SK-N-MC (cell line): ENCODE measurements around the gene CDK16.
A peak's percentile ranks its signal among the peaks of the same experiment; 100 is the strongest.

Experiments
- DNase-seq: peaks from one replicate; pipeline ENCODE4 v3.0.0-alpha.2; 2011; ENCODE audit warnings: low read depth, low spot score
- H3K27ac ChIP-seq: fragments of 200-600 bp; sonication (generic); 2 replicates; pipeline ENCODE4 v1.5.1; 2016; ENCODE audit warnings: mixed run types
- H3K36me3 ChIP-seq: fragments of 200-600 bp; sonication (generic); 2 replicates; pipeline ENCODE4 v1.6.1; 2017; ENCODE audit warnings: antibody characterized with exemption, low read length, mixed read lengths; ENCODE audit not compliant: insufficient read depth
- H3K4me3 ChIP-seq: fragments of 200-600 bp; sonication (generic); 2 replicates; pipeline ENCODE4 v1.5.1; 2016
- H3K9ac ChIP-seq: fragments of 200-600 bp; sonication (generic); 2 replicates; pipeline ENCODE4 v1.8.0; 2017; ENCODE audit warnings: mixed run types, mixed read lengths; ENCODE audit not compliant: insufficient read length
- H3K9me3 ChIP-seq: fragments of 200-600 bp; sonication (generic); 2 replicates; pipeline ENCODE4 v1.6.1; 2017; ENCODE audit warnings: low read depth, mild to moderate bottlenecking, antibody characterized with exemption, low read length, moderate library complexity, mixed read lengths
- EZH2 ChIP-seq: fragments of 200-600 bp; sonication (generic); IDR thresholded peaks from one replicate; pipeline ENCODE4 v1.6.1; 2017; ENCODE audit warnings: antibody characterized with exemption
- FOXP2 ChIP-seq: optimal IDR thresholded peaks from 2 replicates; pipeline ENCODE3; 2011; ENCODE audit warnings: mild to moderate bottlenecking, moderate library complexity; ENCODE audit not compliant: insufficient read depth; ENCODE audit errors: extremely low read length, control extremely low read depth
- POLR2AphosphoS5 ChIP-seq: IDR thresholded peaks from 2 replicates; pipeline ENCODE4 v1.6.1; 2012; ENCODE audit warnings: mild to moderate bottlenecking, low read depth, low read length, borderline replicate concordance

Gene CDK16

DNA sequence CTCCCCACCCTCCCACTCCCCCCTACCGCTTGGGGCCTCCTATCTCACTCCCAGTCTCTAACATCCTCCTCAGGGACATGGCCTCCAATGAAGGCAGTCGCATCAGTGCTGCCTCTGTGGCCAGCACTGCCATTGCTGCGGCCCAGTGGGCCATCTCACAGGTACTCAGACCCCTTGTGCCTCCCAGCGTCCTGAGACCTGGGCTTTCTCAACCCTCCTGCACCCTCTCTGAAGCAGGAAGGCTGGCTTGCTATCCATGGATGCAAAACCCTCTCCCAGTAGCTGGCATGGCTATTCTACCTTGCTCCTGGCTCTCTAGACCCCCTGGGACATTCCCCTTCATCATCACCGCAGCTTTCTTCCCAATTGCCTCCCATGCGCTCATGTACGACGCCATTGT, 38.1 kb upstream of the CDK16 start:
- Histone ChIP-seq H3K9ac (no peak overlapping the region), H3K9me3 (no peaks in the 10 kb centered on the region), H3K27ac (no peak overlapping the region), H3K4me3 (no peak overlapping the region), H3K36me3 (peaks cover 42% of the 10 kb centered on the region; the same call in 1 of the 2 replicates)
- no peak for DNase-seq
- TF ChIP-seq EZH2 (no peak), POLR2AphosphoS5 (no peak), FOXP2 (no peak)

DNA sequence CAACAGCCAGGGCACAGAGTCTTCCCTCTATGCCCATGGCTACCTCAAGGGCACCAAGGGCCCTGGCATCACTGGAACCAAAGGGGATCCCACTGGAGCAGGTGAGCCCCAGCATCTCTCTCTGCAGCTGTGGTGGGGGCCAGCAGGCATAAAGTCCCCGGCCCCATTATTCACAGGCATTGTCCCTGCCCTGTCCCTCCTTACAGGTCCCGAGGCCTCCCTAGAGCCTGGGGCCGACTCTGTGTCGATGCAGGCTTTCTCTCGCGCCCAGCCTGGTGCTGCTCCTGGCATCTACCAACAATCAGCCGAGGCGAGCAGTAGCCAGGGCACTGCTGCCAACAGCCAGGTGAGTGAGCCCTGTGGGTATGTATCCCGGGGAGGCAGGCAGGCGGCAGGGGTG, 37.2 kb upstream of the CDK16 start:
- Histone ChIP-seq H3K9ac (no peak overlapping the region), H3K27ac (no peak overlapping the region), H3K4me3 (no peak overlapping the region), H3K9me3 (no peaks in the 10 kb centered on the region), H3K36me3 (peaks cover 43% of the 10 kb centered on the region; the same call in 1 of the 2 replicates)
- TF ChIP-seq POLR2AphosphoS5 (no peak), EZH2 (no peak)
- no peak for DNase-seq

DNA sequence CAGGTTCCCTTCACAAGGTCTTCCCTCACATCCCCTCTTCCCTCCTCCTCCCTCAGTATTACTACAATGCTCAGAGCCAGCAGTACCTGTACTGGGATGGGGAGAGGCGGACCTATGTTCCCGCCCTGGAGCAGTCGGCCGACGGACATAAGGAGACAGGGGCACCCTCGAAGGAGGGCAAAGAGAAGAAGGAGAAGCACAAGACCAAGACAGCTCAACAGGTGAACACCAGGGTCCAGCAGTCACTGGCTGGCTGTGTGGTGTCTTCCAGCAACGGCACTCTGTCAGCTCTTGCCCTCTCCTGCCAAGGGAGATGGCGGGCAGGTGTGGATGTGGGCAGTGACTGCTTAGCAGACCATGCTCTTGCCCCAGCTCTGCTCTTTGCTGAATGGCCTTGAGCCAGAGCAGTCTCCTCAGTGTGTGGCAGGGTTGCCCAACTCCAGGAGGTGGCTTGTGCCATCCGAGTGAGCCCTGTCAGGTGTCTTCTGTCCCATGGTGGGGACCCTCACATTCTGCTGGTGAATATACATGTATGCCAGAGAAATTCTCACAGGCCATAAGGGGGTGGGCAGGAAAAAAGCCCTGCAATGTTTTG, 36.3 kb upstream of the CDK16 start:
- no peaks in the 10 kb centered on the region for H3K9me3 ChIP-seq
- no peak for DNase-seq
- H3K36me3 ChIP-seq, result peaks cover 46% of the 10 kb centered on the region; the same call in 1 of the 2 replicates
- no peak overlapping the region for H3K4me3 ChIP-seq
- TF ChIP-seq POLR2AphosphoS5 (no peak), FOXP2 (no peak), EZH2 (no peak)
- no peak overlapping the region for H3K9ac ChIP-seq
- no peak overlapping the region for H3K27ac ChIP-seq

GRCh38 chrX:47184486-47184885, 34.0 kb upstream of the CDK16 start:
- no peak for DNase-seq
- TF ChIP-seq FOXP2 (no peak), POLR2AphosphoS5 (no peak), EZH2 (no peak)
- H3K9ac ChIP-seq, result no peak overlapping the region
- no peaks in the 10 kb centered on the region for H3K9me3 ChIP-seq
- peaks cover 27% of the 10 kb centered on the region; the same call in 1 of the 2 replicates for H3K36me3 ChIP-seq
- H3K4me3 ChIP-seq, result no peak overlapping the region
- no peak overlapping the region for H3K27ac ChIP-seq

DNA sequence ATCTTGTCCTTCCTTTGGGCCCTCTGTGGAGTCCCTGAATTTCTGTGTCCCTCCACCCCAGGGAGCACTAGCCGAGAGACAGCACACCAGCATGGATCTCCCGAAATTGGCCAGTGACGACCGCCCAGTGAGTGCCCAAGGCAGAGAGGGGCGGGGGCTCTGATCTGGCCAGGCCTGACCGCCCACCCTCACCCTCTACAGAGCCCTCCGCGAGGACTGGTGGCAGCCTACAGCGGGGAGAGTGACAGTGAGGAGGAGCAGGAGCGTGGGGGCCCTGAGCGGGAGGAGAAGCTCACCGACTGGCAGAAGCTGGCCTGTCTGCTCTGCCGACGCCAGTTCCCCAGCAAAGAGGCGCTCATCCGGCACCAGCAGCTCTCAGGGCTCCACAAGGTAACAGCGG, 33.2 kb upstream of the CDK16 start:
- H3K36me3 ChIP-seq, result peaks cover 26% of the 10 kb centered on the region; the same call in 1 of the 2 replicates
- no peak overlapping the region for H3K27ac ChIP-seq
- H3K9ac ChIP-seq, result no peak overlapping the region
- TF ChIP-seq FOXP2 (no peak), EZH2 (no peak), POLR2AphosphoS5 (no peak)
- no peak for DNase-seq
- H3K9me3 ChIP-seq, result no peaks in the 10 kb centered on the region
- no peak overlapping the region for H3K4me3 ChIP-seq

- Histone ChIP-seq H3K9me3 (no peaks in the 10 kb centered on the region), H3K4me3 (no peak overlapping the region), H3K9ac (no peak overlapping the region), H3K36me3 (peaks cover 23% of the 10 kb centered on the region; the same call in 1 of the 2 replicates), H3K27ac (no peak overlapping the region)
- TF ChIP-seq POLR2AphosphoS5 (no peak), EZH2 (no peak), FOXP2 (no peak)
- no peak for DNase-seq
Observed at GRCh38 chrX:47186096-47186740, 32.3 kb upstream of the CDK16 start.

DNA sequence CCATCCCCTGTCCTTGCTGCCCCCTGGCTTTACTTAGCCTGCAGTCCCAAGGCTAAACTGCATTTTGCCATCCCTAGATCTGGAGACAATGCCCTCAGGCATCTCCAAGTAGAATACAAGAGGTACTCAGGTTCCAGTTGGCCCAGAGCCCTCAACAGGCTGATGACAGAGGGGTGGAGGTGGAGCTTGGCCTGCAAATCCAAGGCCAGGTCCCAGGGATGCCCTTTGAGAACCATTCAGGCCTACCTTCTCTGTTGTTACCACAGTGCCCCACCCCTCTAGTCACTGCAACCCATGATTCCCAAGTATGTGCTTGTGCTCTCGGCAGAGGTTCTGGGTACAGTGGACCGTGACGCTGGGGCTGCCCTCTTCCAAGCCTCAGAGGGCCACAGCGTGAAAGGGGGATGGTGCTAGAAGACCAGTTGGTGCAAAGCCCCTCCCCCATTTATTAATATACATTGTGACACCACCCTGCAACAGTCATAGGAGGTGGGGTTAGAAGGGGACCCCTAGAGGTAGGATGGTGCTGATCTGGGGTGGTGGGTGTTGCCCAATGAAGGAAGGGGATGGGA, 31.3 kb upstream of the CDK16 start:
- Histone ChIP-seq H3K4me3 (no peak overlapping the region), H3K27ac (no peak overlapping the region), H3K36me3 (peaks cover 15% of the 10 kb centered on the region; the same call in 1 of the 2 replicates), H3K9ac (no peak overlapping the region), H3K9me3 (no peaks in the 10 kb centered on the region)
- no peak for DNase-seq
- no peak for TF ChIP-seq POLR2AphosphoS5
- TF ChIP-seq FOXP2, result no peak
- TF ChIP-seq EZH2, result no peak

GRCh38 chrX:47189906-47190305, 28.6 kb upstream of the CDK16 start:
- Histone ChIP-seq H3K36me3 (peaks cover 11% of the 10 kb centered on the region; the same call in 1 of the 2 replicates), H3K4me3 (no peak overlapping the region), H3K9me3 (no peaks in the 10 kb centered on the region), H3K27ac (peak overlapping the region; percentile 62; the same call in 1 of the 2 replicates), H3K9ac (no peak overlapping the region)
- TF ChIP-seq FOXP2 (no peak), POLR2AphosphoS5 (no peak), EZH2 (no peak)
- DNase-seq, result no peak
